ENCODE measurements around the gene PACRG.

PACRG gene

DNA sequence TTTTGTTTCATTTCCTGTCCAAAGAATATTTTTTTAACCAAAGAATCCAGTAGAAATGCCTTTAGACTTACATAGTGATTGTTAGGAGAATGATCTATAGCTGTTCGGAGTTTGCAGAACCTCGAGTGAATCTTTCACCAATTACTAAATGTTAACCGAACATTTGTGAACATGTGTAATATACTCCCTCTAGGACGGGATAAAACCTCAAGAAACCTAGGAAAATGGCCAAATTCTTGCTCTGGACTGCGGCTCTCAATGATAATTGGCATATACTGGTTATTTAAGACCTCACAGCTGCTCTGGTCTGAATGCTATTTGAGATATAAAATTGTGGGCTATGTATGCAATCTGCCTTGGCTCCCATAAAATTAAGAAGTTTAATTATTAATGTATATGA is 137.1 kb downstream of the PACRG start:
- DNase-seq (ENCODE audit: low read depth): no peak

DNA sequence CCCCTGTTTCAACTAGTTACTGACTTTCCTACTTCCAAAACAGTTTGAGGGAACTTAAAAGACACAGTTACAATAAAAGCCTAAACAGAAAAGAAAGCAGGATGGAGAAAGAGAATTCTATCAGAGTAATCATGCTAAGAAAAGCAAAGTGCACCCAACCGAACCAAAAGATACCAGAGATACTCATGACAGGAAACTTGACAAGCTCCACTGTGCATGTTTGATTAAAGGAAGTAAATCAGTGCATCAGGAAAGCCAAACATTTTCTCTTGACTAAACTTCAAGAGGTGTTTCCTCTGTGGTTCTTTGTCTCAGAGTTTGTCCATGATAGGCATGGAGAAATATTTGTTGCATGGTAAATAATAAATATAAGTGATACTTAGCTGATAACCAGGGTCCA is 138.9 kb downstream of the PACRG start:
- no peak for DNase-seq (ENCODE audit: low read depth)

DNA sequence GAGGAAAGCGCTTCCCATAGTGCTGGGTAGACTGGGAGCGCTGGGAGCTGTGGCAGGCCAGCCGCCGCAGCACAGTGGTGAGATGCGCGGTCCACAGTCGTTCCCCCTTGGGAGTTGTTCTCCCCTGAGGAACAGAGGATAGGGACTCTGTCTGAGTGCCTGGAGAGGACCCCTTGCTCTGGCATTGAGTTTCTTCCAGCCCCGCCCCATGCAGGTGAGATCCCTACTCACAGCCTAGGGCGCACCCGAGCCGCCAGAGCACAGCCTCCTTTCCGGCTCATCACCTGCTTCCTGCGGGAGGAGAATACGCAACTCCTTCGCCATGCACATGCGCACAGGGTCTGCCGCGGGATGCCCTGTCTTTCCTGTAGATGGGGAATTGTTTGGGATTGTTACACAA is 140.6 kb downstream of the PACRG start:
- DNase-seq (ENCODE audit: low read depth): no peak

DNA sequence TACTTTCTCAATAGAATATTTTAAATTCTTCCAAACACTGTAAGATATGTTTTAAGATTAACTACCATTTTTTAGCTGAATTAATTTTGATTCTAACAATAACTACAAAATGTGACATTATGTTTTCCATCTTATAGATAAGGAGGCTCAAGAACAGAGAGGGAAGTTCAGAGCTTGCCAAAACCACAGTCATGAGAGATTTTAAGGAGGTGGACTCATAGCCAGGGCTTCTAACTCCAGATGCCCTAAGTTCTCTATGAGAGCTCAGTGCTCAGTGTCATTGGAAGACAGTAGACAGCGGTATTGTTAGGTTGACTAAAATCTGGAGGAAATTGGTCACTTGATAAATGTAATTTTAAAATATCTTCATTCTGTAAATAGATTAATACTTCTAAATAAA is 144.2 kb downstream of the PACRG start:
- no peak for DNase-seq (ENCODE audit: low read depth)

DNA sequence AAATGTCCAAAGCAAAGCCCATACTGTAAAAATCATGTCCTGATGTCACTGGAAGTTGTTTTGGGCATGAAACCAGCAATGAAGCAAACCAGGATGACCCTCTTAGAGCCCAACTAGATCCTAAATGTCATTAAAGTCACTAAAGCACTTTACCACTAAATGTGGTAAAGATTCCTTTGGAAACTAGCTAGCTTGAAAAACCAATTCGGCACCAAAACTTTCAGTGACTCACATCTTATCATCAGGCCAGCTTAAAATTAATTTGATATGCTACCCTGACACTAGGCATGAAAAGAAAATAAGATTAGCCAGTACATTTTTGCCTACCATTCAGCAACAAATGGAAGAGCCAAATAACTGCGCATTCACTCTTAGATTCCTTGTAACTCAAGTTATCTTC is 145.8 kb downstream of the PACRG start:
- no peak for DNase-seq (ENCODE audit: low read depth)

DNA sequence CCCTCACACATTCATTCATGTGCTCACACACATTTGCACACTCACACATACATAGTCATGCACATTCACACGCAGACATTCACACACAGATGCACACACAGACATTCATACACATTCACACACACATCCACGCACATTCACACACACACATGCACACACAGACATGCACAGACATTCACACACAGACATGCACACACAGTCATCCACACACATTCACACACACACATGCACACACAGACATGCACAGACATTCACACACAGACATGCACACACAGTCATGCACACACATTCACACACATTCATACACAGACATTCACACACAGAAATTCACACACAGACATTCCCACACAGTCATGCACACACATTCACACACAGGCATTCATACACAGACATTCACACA is 147.3 kb downstream of the PACRG start:
- DNase-seq (ENCODE audit: low read depth): no peak

DNA sequence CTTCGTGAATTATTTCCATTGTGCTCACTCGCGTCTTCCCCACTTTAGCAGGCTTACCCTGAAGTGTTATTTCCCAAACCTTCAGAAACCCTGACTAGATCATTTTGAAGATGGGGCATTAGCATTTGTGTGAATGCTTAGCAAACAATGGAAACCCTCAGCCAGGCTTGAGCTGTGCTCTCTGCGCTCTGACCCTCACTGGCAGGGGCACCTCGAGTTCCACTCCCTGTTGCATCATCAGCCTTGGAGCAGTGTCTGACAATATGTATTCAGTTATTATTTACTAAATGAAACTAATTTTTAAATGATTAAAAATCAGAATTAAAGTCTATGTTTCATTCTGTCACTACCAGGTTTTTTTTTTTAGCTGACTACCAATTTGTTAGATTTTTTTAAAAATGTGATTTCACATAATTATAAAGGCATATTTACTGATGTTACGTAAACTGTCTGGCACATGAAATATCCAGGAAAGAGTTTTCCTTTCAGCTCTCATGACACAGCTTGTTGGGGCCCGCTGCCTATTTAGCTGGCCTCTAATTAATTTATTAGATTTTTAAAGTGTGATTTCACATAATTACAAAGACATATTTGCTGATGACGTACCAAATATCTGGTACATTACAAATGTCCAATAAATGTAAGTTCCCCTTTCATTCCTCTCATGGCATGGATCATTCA is 155.2 kb downstream of the PACRG start:
- no peak for DNase-seq (ENCODE audit: low read depth)

DNA sequence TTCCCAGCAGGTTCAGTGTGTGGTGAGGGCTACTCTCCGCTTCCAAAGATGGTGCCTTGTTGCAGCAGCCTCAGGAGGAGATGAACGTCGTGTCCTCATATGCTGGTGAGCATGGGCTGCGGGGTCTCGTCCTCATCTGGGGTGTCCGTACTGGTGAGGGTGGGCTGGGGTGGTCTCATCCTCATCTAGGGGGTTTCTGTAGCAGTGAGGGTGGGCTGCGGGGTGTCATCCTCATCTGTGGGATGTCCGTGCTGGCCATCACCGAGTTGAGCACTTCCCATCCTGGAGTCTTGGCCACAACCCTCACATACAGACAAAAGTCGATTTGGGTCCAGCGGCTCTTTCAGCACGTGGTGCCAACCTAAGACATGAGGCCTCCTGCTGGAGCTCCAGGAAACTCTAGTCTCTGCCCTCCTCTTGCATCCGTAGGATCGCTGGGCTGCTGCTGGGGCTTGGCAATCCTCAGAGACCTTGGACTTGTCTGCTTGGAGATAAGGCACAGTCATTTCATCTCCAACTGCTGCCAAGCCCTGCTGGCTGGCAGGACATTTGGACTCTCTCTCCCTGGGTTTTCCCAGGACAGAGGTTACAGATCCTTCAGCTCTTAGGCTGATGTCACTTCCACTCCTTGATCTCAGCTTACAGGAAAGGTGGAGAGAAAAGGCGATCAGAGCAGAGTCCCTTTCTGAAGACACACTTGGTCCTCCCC is 160.4 kb downstream of the PACRG start:
- DNase-seq (ENCODE audit: low read depth): no peak

DNA sequence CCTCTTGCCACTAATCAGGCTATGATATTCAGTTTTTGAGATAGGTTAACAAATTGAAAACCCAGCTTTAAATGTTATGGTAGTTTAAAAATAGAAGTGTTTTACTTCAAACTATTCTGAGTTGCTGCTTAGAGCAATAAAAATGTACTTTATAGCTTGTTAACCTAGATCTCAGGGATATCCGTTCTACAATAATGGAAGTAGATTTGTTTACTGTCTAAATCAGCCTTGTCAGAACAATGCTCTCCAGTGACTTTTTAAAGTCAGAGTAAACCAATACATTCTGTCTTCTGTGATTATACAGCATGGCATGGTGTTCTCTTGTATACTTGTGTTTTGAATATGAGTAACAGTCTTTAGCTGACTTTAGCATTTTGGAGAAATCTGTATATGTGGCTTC is 161.5 kb downstream of the PACRG start:
- no peak for DNase-seq (ENCODE audit: low read depth)

DNA sequence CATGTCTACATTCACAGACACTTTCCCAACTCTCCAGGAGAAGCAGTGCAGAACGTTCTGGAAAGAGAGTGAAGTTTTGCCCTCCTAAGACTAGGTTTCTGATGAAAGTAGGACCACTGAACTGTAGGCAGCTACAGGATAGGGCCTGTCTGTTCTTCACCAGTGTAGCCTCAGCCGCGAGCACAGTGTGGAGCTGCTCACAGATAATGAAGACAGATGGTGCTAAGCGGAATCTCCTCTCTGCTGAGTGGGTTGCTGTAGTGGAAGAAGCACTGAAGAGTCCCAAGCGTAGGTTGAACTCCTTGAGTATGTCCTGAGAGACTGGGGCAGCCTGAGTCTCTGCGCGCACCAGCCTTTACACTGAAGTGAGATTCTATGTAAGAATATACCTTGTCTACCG is 170.2 kb downstream of the PACRG start:
- DNase-seq (ENCODE audit: low read depth): no peak

DNA sequence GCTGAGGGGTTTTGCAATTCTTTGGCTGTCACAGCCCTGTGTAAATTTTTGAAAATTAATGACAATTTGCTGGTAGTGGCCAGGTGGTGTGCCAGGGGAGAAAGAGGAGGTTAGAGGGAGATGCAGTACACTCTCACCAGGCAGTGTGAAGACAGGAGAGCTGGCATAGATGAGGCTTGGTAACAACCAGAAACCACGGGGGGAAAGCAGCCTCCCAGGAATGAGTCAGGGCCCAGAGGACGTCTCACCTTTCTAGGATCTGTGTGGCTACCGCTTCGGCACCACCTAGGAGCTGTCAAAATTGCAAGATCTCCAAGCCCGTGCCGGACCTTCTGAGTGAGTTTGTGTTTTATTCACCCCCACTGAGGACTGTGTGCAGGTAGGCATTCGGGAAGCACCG is 171.4 kb downstream of the PACRG start:
- no peak for DNase-seq (ENCODE audit: low read depth)

DNA sequence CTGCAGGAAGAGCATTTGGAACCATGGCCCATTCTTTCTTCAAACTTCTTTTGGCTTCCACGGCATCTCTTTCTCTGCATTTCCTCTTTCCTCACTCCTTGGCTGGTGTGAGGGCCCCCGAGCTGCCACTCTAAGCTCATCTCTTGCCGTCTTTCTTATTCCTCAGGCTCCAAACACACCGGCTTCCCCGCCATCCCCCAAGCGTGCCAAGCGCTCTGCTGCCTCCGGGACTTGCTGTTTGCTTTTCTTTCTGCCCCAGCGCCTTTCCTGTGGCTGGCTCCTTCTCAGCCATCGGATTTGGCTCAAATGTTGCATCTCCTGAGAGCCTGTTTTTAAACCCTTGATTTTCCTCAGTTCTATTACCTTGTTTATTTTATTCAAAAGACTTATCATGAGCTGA is 172.7 kb downstream of the PACRG start:
- DNase-seq (ENCODE audit: low read depth): no peak

DNA sequence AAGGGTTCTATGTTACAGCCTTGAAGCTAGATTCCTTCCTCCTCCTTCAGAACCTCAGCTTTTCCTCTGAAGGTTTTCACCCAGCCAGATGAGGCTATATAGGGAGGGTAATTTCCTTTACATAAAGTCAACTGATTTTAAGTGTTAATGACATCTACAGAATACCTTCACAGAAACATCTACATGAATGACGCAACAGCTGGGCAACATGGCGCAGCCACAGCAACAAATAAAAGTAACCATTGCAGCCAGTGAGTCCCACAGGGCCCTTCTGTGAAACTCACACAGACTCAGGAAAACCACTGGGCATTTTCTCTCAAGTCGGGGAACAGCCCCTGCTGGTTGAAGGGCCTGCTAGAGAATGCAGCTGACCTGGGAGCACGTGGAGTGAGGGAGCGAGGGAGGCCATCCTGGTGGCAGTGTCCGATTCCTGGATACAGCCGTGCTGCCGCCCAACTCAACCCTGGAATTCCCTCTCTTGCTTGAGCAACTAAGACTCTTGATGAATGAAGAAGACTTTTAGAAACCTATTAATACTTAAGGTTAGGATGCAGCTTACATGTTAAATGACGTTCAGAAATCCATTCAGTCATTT is 176.4 kb downstream of the PACRG start:
- DNase-seq (ENCODE audit: low read depth): no peak

DNA sequence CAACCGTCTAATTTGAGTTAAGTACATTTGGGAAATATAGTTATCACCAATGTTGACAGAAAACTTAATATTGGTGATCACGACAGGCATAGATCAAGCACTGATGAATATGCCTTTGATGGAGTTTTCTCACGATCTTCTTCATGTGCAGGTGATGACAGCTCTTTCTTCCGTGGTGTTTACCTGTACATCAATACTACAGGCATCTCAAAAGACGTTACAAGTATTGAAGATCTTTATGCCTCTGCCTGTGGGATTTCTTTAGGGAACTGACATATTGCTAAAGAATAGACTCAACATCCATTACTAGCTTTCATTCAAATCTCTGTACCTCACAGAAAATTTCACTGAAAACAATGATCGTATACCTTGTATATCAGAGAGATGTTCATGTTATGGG is 178.7 kb downstream of the PACRG start:
- no peak for DNase-seq (ENCODE audit: low read depth)

DNA sequence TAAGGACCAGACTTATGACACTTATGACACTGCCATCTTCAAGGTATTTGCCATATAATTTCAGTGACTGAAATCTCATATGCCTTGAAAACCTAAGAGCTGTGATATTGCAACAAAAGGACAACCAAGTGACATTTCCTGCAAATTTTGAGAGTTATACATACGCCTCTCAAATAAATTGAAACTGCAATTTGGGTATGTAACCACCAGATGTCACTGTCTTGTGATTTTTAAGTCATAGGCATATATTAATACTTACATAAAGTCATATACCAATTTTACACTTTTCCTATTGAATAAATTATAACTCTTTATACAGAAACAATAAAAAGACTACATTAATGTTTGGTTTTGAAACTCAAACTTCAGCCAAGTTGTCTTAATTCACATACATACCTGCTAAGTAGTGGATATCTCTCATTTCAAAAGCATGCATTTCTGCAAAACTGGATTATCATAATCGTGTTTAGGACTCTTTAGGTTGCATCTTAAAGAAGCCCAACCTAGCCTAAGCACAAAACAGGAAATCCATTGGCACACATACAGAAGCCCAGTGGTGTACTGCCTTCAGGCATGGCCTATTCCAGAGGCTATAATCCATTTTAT is 180.2 kb downstream of the PACRG start:
- DNase-seq (ENCODE audit: low read depth): no peak

DNA sequence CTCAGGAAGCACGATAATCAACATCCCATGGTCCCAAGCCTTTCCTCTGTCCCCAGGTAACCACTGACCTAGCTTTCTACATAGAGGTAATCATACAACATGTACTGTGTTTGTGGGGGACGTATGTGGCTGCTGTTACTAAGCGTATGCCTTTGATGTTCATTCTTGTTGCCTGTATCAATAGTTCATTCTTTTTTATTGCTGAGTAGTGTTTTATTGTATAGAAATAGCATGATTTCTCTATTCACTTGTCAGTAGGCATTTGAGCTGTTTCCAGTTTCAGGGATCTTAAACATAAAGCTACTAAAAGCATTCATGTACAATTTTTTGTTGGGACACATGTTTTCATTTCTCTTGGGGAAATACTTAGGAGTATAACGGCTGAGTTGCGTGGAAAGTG is 185.4 kb downstream of the PACRG start:
- DNase-seq (ENCODE audit: low read depth): no peak

DNA sequence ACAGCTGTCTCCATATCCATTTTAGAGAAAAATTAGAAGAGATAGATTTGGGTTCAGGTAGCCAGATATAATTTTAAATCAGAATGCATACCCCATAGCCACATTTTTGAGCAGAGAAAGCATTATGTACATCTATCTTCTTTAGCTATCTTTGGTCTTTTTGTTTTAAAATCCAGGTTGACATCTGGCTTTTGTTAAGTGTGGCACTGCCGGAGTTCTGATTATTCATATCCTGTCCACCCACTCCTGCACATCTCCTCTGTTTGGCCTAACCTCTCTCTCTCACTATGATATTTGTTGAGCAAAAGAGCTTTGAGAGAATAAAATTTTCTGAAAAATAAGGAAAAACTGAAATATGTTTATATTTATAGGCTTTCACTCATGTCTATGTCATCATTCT is 189.7 kb downstream of the PACRG start:
- DNase-seq (ENCODE audit: low read depth): no peak

DNA sequence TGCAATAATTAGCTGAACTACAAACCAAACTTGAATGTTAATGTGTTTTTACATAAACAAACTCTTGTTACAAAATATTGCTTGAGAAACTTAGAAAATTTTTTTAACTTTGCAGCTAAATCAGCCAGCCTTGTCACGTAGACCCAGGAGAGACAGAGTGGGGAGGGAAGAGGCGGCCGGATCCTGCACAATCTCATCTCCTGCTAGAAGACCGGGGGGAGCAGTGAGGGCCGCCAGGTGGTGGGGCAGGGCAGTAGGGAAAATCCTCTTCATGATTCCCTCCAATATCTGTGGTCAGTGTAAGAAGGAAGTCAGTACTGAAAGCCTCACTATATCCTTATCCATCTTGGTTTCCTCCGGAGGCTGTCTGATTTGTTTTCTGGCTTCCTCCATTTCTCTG is 193.3 kb downstream of the PACRG start:
- DNase-seq (ENCODE audit: low read depth): no peak

DNA sequence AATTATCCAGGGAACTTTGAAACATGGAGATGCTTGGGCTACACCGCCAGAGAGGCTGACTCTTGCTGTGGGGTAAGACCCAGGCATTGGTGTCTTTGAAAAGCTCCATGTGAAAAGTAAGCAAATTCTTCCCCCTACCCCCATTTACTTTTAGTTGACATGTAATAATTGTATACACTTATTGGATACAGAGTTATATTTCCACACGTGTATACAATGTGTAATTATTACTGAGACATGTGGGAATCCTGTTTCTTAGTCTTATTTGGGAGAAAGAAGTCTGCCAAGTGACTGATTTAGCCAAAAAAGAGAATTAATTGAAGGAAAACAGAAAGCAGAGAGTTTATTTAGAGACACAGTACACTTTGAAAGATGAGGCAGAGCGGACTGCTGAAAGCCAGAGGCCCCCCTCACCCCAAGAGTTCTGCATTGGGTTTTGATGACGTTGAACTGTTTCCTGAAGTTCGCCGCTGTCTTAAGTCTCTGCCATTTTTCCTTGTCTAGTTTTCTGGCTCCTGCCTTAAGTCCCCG is 193.8 kb downstream of the PACRG start:
- DNase-seq (ENCODE audit: low read depth): no peak

DNA sequence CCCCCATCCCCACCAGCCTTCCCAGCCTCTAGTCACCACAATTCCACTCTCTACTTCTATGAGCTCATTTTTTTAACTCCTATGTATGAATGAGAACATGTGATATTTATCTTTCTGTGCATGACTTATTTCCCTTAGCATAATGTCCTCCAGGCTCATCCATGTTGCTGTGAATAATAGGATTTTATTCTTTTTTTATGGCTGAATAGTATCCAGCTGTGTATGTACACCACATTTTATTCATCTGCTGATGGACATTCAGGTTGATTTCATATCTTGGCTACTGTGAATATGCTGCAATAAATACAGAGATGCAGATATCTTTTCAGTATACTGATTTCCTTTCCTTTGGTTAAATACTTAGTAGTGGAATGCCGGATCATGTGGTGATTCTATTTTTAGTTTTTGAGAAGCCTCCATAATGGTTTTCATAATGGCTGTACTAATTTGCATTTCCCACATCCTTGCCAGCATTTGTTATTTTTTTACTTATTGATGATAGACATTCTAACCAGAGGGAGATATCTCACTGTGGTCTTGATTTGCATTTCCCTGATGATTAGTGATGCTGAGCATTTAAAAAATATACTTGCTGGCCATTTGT is 194.9 kb downstream of the PACRG start:
- no peak for DNase-seq (ENCODE audit: low read depth)

DNA sequence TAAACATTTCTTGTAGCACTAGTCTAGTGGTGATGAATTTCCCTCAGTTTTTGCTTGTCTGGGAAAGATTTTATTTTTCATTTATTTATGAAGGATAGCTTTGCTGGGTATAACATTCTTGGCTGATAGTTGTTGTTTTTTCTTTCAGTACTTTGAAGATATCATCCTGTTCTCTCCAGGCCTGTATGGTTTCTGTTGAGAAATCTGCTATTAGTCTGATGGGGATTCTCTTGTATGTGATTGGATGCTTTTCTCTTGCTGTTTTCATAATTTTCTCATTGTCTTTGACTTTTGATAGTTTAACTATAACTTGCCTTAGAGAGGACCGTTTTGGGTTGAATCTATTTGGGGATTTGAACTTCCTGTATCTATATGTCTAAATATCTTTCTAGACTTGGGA is 207.1 kb downstream of the PACRG start:
- no peak for DNase-seq (ENCODE audit: low read depth)

DNA sequence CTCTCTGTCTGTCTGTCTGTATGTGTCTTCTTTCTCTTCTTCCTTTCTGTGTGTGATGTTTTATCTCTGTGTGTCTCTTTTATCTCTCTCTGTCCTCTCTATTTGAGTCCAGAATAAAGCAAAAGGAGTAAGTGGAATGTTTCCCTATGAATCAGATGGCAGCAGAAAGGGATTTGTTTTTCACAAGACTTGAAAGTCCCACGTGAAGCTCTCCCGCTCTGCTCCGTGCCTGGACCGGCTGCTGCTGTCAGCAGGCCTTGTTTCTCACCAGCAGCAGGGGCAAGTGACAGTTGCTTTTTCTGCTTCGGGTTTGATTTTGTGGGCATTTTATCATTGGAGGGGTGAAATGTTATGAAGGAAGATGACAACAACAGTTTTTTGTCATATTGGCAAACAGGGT is 212.7 kb downstream of the PACRG start:
- no peak for DNase-seq (ENCODE audit: low read depth)

DNA sequence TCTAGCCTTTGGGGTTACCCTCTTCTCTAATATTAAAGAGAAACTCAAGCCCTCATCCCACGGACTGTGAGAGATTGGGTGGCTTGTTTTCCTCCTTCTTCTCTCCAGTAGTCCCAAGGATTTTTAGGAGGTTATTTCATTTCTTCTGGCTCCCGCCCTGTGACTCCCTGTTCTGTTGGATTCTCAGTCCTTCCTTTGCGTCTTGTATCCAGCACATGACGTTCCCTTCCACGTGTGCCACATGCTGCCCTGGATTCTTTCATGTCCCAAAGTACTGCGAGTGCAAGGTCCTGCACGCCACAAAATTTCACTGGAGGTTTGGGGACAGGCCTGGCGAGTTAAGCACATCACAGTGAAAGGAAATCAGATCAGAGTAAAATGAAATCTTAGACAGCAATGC is 213.4 kb downstream of the PACRG start:
- no peak for DNase-seq (ENCODE audit: low read depth)
